HEK293T (cell line): Measurements from ENCODE around the gene RPTOR.

ENCODE experiments used
- ARNT ChIP-seq: fragments of 450-650 bp; IDR thresholded peaks from 2 replicates; pipeline ENCODE4 v1.6.1; 2017; ENCODE audit warnings: mild to moderate bottlenecking
- BHLHE40 ChIP-seq: fragments of 450-650 bp; IDR thresholded peaks from 2 replicates; pipeline ENCODE4 v1.6.1; 2016; ENCODE audit warnings: mild to moderate bottlenecking, moderate library complexity, borderline replicate concordance
- ELF4 ChIP-seq: fragments of 450-650 bp; IDR thresholded peaks from 2 replicates; pipeline ENCODE4 v1.6.1; 2017; ENCODE audit warnings: antibody characterized with exemption
- FOXM1 ChIP-seq: fragments of 450-650 bp; IDR thresholded peaks from 2 replicates; pipeline ENCODE4 v1.6.1; 2017; ENCODE audit warnings: mild to moderate bottlenecking, borderline replicate concordance
- SP1 ChIP-seq: fragments of 450-650 bp; IDR thresholded peaks from 2 replicates; pipeline ENCODE4 v1.6.1; 2017
- TARDBP ChIP-seq: fragments of 450-650 bp; IDR thresholded peaks from 2 replicates; pipeline ENCODE4 v1.6.1; 2016

DNA sequence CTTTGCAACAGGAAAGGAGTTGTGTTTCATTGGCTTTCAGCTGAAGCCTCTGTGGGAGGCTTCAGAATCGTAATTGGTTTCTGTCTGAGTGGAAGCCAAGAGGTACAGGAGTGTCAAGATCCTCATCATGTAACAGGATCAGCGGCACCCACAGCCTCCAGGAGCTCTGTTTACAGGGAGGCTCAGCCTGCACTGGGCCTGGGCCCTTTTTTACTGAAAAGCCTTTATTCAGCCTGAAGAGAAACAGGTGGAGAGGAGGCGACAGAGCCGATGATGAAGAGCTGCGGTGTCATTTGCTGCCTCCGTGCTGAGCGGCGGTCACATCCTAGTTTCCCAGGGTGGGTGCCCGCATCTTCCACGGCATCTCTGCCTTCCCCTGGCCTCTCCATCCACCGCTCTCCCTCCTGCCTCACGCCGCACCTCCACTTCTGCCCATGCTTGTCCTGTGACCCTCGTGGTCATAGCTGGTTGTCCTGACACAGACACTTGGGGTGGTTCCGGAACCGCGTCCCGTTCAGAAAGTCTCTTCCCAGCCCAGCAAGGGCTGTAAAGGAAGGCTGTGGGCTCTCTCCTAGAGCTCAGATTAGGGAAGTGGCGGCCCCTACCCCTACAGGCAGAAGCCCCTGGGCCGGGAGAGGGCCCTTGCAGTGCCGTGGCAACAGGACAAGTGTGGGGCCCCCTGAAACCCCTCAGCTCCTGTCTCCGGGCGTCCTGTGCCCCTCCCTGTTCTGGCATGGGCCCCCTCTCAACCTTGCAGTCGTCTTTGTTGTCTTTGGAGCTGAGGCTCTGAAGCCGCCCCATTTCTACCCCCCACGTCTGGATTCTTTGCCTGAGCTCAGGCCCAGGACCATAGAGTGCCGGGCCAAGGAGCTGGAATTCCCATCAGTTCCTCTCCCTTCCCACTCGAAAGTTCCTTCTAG, 393.1 kb downstream of the RPTOR start:
- TF ChIP-seq FOXM1, result no peak
- TF ChIP-seq SP1, result no peak
- no peak for TF ChIP-seq ARNT
- TF ChIP-seq BHLHE40, result no peak
- TF ChIP-seq ELF4, result no peak
- TF ChIP-seq TARDBP, result no peak
